Hippocampal formation (tissue), 2 donors: Measurements from ENCODE around the gene CDH23.
A peak's percentile ranks its signal among the peaks of the same experiment; 100 is the strongest.

Source experiments
- DNase-seq, 2 donors: peaks; one replicate each; lab custom pipeline; 2025; lab: John Stamatoyannopoulos, UW

CDH23 gene

DNA sequence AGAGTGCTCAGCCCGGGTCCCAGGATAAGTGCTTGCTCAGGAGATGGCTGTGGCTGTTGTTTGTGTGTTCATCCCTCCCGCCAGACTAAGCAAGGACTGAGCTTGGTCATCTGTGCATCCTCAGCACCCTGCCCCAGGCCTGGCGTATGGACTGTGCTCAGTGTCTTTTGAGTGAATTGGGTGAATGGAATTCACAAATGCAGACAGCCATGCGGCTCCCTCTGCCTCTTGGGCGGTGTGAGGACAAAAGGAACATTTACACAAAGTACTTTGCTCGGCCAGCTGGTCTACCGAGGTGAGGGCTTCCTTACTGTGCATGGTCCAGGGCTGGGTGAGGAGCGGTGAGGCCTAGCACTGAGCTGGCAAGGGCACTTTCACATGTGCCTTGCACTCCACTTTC, 120.2 kb downstream of the CDH23 start:
- no peak for DNase-seq

DNA sequence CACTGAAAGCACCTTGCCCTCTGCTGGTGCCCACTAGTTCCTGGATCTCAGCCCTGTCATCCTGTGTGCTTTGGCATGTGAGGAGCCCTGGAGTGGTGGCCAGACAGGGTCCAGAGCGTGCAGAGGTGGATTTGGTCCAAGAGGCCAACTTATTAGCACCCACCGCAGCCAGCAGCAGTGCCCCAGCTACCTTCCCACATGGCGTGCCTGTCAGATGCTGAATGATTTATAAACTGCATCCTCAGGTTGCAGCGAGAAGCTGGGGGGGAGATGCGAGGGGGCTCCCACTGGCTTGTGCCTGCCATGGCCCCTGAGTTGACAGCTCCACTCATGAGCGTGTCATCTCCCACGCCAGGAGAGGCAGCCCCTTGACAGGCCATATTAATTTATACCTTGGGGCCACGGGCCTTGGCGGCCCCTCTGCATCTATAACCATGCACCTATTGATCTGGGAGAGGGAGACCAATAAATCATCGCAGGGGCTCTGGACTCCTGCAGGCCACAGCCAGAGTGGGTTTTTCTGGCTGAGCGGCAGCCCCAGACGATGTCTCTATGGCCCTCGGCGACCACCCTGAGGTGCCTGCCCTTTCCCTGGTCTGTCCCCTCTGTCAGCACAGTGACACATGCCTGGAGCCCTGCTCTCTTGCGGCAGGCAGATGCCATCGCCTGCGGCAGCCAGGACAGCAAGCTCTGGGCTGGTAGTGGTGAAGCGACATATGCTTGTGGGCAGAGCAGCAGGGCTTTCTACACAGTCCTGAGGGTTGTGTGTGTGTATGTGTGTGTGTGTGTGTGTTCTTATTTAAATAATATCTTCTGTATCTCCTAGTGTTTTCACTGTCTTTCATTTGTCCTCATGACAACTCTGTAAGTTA, 120.8 kb downstream of the CDH23 start:
- DNase-seq = no peak

DNA sequence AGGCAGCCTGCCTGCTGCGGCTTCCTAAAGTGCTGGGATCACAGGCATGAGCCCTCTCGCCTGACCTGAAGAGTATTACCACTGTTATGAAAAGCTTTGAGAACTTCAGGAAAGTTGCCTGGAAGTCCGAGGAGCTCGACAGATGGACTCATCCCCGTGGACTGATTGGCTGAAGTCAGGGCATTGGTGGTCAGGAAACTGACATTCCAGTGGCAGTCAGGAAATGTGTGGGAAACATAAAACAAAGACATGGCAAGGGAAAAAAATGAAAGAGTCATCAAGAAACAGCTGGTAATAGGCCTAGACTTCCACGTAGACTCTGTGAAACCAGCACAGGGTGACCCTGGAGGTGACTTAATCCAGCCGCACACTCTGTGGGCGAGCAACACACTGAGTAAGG, 123.3 kb downstream of the CDH23 start:
- DNase-seq = no peak

DNA sequence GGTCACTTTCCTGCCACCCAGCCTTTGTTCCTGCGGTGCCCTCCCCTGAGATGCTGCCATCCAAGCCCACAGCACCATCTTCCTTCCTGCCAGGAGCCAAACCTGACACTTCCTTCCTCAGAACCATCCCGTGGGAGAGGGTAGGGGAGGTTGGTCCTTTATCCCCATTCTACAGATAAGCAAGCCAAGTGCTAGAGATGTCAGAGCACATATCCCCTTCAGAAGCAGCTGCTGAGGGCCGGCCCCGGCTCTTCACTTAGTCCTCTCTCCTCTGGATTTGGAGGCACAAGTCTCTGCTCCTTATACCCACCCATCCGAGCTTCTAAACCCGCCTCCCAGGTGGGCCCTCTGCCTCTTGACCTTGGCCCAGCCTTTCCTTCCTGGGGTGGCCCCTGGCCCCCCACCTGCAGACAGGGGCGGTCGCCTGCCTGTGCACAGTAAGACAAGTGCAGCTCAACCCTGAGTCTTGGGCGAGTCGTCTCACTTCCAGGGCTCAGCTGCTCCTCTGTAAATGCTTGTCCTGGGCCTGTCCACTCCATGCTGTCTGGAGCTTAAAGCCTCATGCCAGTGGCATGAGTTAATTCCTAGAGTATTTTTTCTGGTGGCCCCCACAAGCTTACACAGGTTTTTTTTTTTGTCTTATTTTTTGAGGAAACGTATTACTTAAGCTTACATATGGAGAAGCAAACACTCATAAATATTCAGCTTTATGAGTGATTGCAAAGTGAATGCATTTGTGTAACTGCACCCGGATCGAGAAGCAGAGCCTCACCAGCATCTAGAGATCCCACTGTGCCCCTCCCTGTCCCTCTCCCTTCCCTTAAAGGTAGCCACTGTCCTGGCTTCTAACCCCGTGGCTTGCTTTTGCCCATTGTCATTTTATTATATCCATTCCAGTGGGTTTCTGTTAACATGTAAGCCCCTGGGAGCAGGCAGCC, 125.1 kb downstream of the CDH23 start:
- no peak for DNase-seq

DNA sequence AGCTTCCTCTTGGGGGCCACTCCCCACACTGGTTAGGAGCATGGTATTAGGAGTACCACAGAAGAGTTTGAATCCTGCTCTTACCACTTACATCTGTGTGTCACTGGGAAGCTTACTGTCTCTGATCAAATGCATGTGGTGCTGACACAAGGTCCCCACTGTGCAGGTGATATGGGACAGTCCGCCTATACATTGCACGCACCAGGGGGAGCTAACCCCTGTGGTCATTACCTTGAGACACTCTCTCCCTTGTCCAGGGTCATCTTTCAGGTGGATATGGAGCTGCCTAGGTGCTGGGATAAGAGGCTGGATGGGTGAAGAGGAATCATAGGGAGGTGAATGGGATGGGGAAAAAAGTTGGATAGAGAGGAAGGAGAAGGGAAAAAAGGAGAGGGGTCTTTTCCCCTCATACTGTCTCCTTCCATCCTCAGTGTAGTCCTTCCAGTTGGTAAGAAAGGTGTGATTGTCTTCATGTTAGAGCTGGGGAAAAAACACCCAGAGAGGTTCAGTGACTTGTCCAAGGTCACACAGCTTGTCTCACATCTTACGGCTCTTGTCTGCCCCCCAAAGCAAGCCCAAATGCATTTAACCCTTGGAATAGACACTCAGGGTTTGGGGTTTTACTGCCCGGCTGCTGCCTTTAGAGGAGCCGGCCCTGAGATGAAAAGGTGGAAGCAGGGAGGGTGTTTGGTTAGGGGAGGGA, 125.9 kb downstream of the CDH23 start:
- DNase-seq = no peak

DNA sequence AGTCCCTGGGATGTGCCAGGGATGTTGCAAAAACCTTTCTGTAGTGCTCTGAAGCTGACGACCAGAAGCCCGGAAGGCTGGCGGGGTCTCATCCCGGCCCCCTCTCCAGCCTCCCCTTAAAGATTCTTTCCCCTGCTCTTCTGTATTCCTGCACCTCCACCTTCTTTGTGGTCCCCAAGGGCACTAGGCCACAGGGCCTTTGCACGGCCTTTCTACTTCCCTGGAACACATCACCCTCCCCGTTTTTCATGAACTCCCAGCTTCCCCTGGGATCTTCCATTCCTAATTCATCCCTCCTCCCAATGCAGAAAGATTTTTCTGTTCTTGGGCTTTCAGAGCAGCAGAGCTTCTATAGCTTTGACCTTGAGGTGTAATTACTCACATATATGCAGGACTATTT, 127.0 kb downstream of the CDH23 start:
- DNase-seq = no peak

DNA sequence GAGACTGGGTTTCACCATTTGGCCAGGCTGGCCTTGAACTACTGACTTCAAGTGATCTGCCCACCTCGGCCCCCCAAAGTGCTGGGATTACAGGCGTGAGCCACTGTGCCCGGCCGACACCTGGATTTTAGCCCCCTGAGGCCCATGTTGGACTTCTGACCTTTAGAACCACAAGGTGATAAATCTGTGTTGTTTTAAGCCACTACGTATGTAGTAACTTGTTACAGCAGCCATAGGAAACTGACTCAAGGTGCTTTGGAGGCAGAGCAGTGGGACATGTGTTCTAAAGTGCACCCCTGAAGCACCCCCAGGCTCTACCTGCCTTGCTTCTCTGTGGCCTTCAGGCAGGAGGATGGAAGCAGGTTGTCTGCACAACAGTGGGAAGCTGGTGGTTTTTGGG, 128.4 kb downstream of the CDH23 start:
- DNase-seq = no peak

DNA sequence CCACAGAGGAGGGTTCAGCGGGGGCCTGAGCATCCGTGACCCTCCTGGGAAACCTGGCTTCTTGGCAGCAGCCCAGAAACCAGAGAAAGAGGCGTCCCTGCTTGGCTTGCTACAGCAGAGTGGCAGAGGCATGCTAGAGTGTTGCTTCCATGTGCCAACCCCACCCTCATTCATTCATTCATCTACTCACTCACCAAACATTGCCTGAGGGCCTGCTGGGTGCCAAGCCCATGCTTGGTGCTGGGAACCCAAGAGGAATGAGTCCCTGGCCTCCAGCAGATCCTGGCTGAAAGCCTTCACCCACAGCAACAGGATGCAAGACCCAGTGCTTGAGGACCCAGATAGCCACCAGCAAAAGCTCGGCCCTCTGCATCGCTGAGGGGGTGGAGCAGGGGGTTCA, 129.0 kb downstream of the CDH23 start:
- DNase-seq = no peak

DNA sequence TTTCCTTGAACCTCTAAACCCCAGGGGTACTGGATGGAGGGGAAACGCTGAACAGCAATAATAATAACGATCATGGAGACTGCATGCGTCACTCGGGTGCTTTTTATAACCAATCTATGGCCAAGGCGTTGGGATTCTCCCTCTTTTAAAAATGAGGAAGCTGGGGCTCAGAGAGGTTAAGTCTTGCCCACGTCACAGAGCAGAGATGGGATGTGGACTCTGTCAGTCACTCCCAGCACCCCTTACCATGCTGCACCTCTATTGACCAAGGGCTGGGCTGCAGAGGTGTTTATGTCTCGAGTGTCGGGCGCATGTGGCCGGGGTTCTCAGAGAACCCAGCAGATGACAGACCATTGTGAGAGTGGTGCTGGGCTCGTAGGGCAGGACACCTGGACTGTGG, 129.9 kb downstream of the CDH23 start:
- DNase-seq = no peak

DNA sequence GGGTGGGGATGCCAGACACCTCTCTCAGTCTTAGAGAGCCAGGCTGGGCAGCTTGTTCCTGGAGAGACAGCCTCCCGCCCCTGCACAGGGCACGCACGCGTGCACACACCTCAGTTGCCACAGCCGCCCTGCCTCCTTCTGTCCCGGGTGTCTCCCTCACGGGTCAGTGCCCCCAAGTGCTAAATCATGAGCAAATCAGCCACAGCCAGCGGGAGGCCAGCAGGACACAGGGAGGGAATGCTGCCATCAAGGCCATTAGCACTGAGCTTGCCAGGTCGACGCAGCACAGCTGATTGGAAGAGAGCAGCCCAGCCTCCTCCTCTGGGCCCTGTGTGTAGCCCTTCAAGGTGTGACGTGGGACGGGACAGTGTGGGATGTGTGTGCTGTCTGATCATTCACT, 130.4 kb downstream of the CDH23 start:
- no peak for DNase-seq

DNA sequence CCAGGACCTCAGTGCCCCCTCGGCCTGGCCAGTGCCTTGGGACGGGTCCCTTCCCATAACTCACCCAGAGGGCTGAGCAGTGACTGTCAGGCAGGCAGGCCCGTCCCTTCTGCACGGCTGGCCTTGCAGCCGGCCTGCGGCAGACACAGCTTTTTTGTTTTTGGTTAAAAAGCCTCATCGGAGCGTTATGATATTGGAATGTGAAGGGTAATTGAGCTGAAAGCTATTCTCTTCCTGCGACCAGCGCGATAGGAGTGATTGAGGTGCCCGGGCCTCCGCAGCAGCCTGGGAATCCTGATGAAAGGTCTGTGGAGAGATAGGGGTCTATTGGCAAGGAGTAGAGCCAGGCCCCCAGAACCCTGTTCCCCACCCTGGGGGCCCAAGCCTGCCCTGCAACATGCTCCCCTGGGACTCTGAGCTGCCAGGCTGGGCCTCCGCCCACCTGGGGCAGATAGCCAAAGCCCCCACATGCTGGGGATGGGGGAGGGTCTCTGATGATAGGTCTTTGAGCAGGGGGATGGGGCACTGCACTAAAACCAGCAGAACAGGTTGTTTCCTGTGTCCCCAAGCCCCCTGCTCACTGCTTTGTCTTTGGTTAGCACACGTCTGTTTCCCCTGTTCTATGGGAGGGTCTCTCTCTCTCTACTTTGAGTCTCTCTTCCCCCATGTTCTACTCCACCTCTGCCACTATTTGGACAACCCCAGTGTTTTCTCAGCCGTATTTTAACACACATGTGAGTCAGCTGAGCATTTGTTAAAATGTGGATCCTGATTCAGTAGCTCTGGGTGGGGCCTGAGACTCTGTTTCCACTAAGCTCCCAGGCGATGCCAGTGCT, 131.9 kb downstream of the CDH23 start:
- DNase-seq = peak in 1 of 2 donors; percentile 7

DNA sequence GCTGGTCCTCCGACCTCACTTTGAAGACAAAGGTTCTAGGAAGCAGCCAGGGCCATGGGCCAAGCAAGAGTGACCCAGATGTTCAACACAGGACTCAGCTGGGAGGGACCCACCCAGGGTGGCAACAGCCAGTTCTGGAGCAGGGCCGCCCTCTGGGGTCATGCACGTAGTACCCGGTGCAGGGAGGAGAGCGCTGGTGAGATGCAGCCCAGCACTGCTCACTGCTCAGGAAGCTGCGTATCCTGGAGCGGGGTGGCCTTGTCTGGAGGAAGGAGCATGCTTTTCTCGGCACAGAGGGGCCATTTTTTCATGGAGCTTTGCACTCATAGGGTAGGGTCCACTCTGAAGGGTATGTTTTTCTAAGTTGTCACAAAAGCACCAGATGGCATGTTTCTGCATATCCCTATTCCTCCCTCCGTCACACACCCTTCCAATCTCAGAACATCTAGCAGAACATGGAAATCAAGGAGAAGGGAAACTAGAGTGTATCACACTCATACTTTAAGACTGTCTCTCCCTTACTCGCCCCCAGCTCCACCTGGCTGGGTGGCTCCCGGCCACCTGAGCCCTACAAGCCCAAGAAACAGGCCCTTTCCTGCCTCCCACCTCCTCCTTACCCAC, 132.6 kb downstream of the CDH23 start:
- DNase-seq = no peak

DNA sequence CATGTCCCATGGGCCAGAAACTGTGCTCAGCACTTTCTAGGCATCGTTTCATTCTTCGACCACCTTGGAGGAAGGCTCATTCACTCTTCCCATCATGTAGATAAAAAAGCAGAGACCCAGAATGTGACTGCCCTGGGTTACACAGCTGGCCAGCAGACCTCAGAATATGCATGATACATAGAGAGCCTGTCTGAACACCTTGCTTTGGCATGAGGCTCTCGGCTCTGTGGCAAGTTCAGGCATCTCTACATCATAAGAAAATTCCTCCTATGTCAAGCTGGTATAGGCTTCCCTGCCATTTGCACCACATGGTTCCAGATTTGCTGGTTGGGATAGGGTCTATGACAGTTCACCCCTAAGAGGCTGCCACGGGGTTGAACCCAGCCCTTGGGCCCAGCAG, 134.1 kb downstream of the CDH23 start:
- no peak for DNase-seq

DNA sequence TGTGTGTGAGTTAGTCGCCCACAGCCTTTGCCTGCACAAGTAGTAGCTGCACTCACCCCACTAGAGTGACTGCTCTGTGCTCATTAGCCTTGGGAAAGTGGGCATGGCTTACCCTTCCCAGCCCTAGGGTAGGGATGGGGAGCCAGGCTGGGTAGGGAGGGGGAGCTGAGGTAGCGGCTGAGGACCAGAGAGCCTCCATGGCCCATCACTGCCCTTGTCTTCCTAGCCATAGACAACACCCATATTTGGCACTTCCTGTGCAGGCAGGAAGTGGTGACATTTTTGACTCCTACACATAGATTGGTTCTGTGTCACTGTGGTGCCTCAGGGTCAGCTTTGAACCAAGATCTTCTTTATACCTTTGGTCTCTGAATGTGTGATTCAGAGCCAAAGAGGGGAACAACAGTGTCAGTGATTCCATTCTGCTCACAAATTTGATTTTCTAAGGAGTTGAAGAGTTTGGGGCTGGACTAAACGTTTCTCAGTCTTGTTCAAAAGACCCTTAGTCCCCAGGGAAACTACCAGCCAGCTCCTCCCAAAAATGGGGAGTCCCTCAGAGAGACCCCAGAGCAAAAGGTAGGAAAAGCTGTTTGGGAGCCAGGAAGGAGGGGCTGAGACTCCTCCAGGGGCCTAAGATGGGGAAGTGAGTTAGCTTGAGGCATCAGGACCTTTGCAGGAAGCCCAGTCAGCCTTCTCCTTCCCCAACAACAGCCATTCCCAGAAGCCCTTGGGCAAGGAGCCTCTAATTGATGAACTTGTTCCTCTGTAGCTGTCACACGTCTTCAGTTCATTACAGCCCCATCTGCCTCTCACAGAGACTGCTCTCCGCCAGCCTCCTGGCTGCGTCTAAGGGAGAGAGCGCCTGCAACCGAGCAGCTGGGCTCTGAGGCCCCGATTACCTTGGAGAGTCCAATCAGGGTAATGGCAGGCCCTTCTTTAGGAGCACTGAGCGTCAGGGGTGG, 135.0 kb downstream of the CDH23 start:
- DNase-seq = no peak

DNA sequence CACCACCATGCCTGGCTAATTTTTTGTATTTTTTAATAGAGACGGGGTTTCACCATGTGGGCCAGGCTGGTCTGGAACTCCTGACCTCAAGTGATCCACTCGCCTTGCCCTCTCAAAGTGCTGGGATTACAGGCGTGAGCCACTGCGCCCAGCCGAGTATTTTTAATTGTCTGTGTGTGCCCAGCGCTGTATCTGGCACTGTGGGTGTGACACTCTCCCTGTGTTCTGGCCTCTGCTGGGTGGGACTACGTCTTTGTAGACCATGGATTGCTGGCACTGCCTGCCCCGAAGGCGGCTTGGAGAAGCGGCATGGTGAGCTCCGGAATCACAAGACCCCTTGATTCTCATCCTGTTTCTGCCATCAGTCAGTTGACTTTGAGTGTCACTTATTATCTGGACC, 136.2 kb downstream of the CDH23 start:
- DNase-seq = no peak

DNA sequence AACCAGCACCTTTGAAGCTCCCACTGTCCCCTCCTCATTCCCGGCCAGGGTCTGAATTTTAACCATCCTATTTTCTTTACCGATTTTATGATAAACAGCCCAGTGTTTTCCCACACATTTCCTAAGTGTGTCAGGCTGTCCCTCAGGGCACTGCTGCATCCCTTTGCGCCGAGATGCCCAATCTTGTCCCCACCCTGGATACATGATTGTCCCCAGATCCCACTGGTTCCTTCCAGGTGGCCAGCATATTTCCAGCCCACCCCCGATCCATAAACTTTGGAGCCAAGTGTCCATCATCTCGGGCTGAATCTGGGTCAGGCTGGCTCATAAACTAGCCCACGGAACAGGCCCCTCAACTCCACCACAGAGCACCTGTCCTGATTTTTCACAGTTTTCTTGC, 137.2 kb downstream of the CDH23 start:
- DNase-seq = no peak

DNA sequence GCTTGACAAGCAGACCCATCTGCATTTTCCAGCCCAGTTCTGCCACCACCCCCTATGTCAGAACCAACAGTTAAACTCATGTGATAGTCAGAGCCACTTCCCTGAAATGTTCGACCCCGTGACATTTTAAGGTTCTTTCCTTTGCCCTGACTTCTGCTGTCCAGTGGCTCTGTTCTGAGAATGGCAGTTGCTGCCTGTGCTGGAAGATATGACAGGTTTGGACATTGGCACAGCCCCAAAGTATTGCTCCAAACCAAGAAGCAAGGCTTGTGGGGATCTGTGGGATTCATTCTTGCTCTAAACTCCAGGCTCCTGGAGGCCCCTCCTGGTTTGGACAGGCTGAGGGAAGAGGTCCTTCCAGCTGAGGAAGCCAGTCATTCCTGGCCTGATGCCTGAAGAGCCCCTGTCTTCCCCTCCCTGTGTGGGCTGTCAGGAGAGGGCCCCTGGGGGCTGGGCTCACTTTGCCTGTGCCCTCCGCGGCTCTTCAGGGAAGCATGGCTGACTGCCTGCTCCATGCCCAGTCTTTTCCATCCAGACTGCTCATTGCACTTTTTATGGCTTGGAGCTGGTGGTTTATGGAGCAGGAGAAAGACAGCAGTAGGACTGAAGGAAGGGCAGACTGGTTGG, 138.0 kb downstream of the CDH23 start:
- no peak for DNase-seq

DNA sequence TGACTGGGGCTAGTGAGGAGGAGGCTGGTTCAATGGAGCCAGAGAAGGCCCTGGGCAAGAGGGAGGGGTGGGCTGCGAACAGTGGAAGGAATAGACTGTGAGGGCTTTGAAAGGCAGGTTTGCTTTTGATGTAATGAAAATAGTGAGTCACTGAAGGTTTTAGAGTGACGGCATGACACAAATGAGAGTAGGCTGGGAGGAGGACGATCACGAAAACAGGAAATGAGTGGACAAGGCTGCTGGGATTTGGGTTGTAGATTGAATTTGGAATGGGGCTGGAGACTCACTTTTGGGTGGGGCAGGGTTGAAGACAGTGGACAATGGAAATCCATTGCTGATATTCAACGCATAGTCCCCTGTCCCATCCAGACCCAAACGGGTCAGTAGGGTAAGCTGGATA, 139.6 kb downstream of the CDH23 start:
- DNase-seq = no peak

DNA sequence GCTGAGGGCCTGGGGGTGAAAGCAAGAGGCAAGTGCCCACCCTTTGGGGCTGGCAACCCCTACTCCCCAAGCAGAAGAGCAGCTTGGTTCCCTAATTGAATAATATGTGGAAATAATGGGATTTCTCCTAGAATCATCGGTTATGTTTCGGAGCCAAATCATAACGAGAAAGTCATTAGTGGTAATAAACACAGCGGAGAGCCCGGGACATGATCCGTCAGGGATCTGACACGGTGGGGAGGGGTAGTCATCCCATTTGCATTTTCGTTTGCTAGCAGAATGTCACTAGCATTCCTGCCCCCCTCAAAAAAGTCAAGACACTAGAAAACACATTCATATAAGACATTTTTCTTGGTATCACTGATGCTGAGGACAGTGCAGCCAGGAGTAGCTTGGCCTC, 140.4 kb downstream of the CDH23 start:
- DNase-seq = no peak
